H54 (cell line): ENCODE data around the gene NABP2.

ENCODE experiments used
- DNase-seq: peaks from one replicate; pipeline ENCODE4 v3.0.0; 2011; ENCODE audit warnings: low spot score, mixed read lengths; ENCODE audit not compliant: insufficient read length
- FAIRE-seq: peaks from 3 replicates; lab custom pipeline; 2011; peaks lifted over from hg19 to GRCh38; lab: Jason Lieb, UNC
- POLR2A ChIP-seq: IDR thresholded peaks from 2 replicates; pipeline ENCODE4 v1.6.1; 2011; ENCODE audit warnings: low read depth, mild to moderate bottlenecking, low read length

The NABP2 gene

GRCh38 chr12:56198836-56199235, 25.3 kb upstream of the NABP2 start:
- DNase-seq (no peak), FAIRE-seq (no peak)
- TF ChIP-seq POLR2A: no peak

GRCh38 chr12:56202366-56202765, 21.8 kb upstream of the NABP2 start:
- DNase-seq: no peak
- FAIRE-seq: no peak
- no peak for TF ChIP-seq POLR2A

GRCh38 chr12:56202838-56203237, 21.3 kb upstream of the NABP2 start:
- TF ChIP-seq POLR2A: no peak
- FAIRE-seq: no peak
- no peak for DNase-seq

- no peak for TF ChIP-seq POLR2A
- FAIRE-seq: no peak
Observed at GRCh38 chr12:56204275-56204674, 19.9 kb upstream of the NABP2 start.

GRCh38 chr12:56205445-56205844, 18.7 kb upstream of the NABP2 start:
- TF ChIP-seq POLR2A: no peak
- DNase-seq (no peak), FAIRE-seq (no peak)

More at GRCh38 chr12:56204275-56204674, 19.9 kb upstream of the NABP2 start:
- no peak for DNase-seq

GRCh38 chr12:56206452-56207166, 17.5 kb upstream of the NABP2 start:
- no peak for TF ChIP-seq POLR2A
- no peak for FAIRE-seq
- DNase-seq: no peak

- TF ChIP-seq POLR2A: no peak
- no peak for DNase-seq
- no peak for FAIRE-seq
Observed at GRCh38 chr12:56208006-56208405, 16.1 kb upstream of the NABP2 start.

GRCh38 chr12:56212361-56212760, 11.8 kb upstream of the NABP2 start:
- TF ChIP-seq POLR2A: no peak
- DNase-seq (no peak), FAIRE-seq (no peak)

GRCh38 chr12:56213878-56214277, 10.3 kb upstream of the NABP2 start:
- no peak for TF ChIP-seq POLR2A
- DNase-seq (no peak), FAIRE-seq (no peak)

GRCh38 chr12:56216461-56216860, 7.7 kb upstream of the NABP2 start:
- DNase-seq (no peak), FAIRE-seq (no peak)
- no peak for TF ChIP-seq POLR2A

- DNase-seq (no peak), FAIRE-seq (no peak)
- TF ChIP-seq POLR2A: no peak
Observed at GRCh38 chr12:56219840-56220239, 4.3 kb upstream of the NABP2 start.

- FAIRE-seq: no peak
- DNase-seq: no peak
Observed at GRCh38 chr12:56220611-56221231, 3.4 kb upstream of the NABP2 start.

GRCh38 chr12:56221232-56221756, 2.8 kb upstream of the NABP2 start:
- TF ChIP-seq POLR2A: no peak
- DNase-seq (peak; percentile 59), FAIRE-seq (no peak)

More at GRCh38 chr12:56220611-56221231, 3.4 kb upstream of the NABP2 start:
- no peak for TF ChIP-seq POLR2A

GRCh38 chr12:56221757-56222530, 2.2 kb upstream of the NABP2 start, which contains the start of gene RNF41:
Gene RNF41 (minus strand): TSS chr12:56221922. CDS start chr12:56214047, 7,875 bp downstream.
- TF ChIP-seq POLR2A: peak; percentile 80
- FAIRE-seq: peak; percentile 87

More at GRCh38 chr12:56221757-56222530, 2.2 kb upstream of the NABP2 start, which contains the start of gene RNF41:
- DNase-seq: peak; percentile 96
